KOPT-K1 (cell line): ENCODE data around the gene OTUD3.
"Not testable (repeated sequence)": the region's sequence is repeated elsewhere in the genome, so short reads cannot be mapped to it uniquely, and the experiment has no call there.

Experiments used
- H3K27ac ChIP-seq: fragments of 200-600 bp; sonication (generic); 2 replicates; pipeline ENCODE4 v1.5.1; 2016; ENCODE audit warnings: antibody characterized with exemption, mild to moderate bottlenecking, low read depth, low read length; ENCODE audit not compliant: poor library complexity, severe bottlenecking
- H3K36me3 ChIP-seq: fragments of 200-600 bp; sonication (generic); 2 replicates; pipeline ENCODE4 v1.5.1; 2017; ENCODE audit warnings: antibody characterized with exemption, mild to moderate bottlenecking, low read length, moderate library complexity; ENCODE audit not compliant: insufficient read depth
- H3K9me3 ChIP-seq: fragments of 200-600 bp; sonication (generic); 2 replicates; pipeline ENCODE4 v1.5.1; 2017; ENCODE audit warnings: antibody characterized with exemption, low read length, mild to moderate bottlenecking; ENCODE audit not compliant: insufficient read depth, poor library complexity, severe bottlenecking

Gene OTUD3

GRCh38 chr1:19861034-19861433, 21.2 kb upstream of the OTUD3 start:
- no peaks in the 10 kb centered on the region for H3K36me3 ChIP-seq
- peaks cover 12% of the 10 kb centered on the region for H3K9me3 ChIP-seq
- no peak overlapping the region for H3K27ac ChIP-seq

- peaks cover 12% of the 10 kb centered on the region for H3K9me3 ChIP-seq
- H3K27ac ChIP-seq: no peak overlapping the region
- no peaks in the 10 kb centered on the region for H3K36me3 ChIP-seq
Measured at GRCh38 chr1:19861842-19862530, 20.2 kb upstream of the OTUD3 start.

- H3K36me3 ChIP-seq: no peaks in the 10 kb centered on the region
- H3K27ac ChIP-seq: no peak overlapping the region
- H3K9me3 ChIP-seq: peaks cover 12% of the 10 kb centered on the region
Measured at GRCh38 chr1:19862944-19863343, 19.3 kb upstream of the OTUD3 start.

- no peak overlapping the region for H3K27ac ChIP-seq
- H3K36me3 ChIP-seq: no peaks in the 10 kb centered on the region
- H3K9me3 ChIP-seq: peaks cover 12% of the 10 kb centered on the region
Measured at GRCh38 chr1:19864570-19865160, 17.5 kb upstream of the OTUD3 start.

- H3K36me3 ChIP-seq: no peaks in the 10 kb centered on the region
Measured at GRCh38 chr1:19866029-19866428, 16.2 kb upstream of the OTUD3 start.

GRCh38 chr1:19866758-19867157, 15.4 kb upstream of the OTUD3 start:
- Histone ChIP-seq H3K36me3 (no peaks in the 10 kb centered on the region), H3K9me3 (peaks cover 12% of the 10 kb centered on the region), H3K27ac (no peak overlapping the region)

More at GRCh38 chr1:19866029-19866428, 16.2 kb upstream of the OTUD3 start:
- peaks cover 12% of the 10 kb centered on the region for H3K9me3 ChIP-seq
- no peak overlapping the region for H3K27ac ChIP-seq

- not testable (repeated sequence) for H3K9me3 ChIP-seq, H3K27ac ChIP-seq, H3K36me3 ChIP-seq
Measured at GRCh38 chr1:19868575-19868974, 13.6 kb upstream of the OTUD3 start.

GRCh38 chr1:19869453-19869852, 12.7 kb upstream of the OTUD3 start:
- H3K9me3 ChIP-seq, H3K36me3 ChIP-seq, H3K27ac ChIP-seq: not testable (repeated sequence)

- H3K9me3 ChIP-seq: no peaks in the 10 kb centered on the region
- H3K36me3 ChIP-seq: no peaks in the 10 kb centered on the region
- H3K27ac ChIP-seq: no peak overlapping the region
Measured at GRCh38 chr1:19869929-19870328, 12.3 kb upstream of the OTUD3 start.

- Histone ChIP-seq H3K36me3 (no peaks in the 10 kb centered on the region), H3K27ac (no peak overlapping the region), H3K9me3 (no peaks in the 10 kb centered on the region)
Measured at GRCh38 chr1:19872190-19872589, 10.0 kb upstream of the OTUD3 start.

GRCh38 chr1:19877181-19877750, 4.9 kb upstream of the OTUD3 start:
- no peak overlapping the region for H3K27ac ChIP-seq
- no peaks in the 10 kb centered on the region for H3K9me3 ChIP-seq
- H3K36me3 ChIP-seq: no peaks in the 10 kb centered on the region

GRCh38 chr1:19877821-19878636, 4.2 kb upstream of the OTUD3 start:
- H3K36me3 ChIP-seq: no peaks in the 10 kb centered on the region
- no peaks in the 10 kb centered on the region for H3K9me3 ChIP-seq
- no peak overlapping the region for H3K27ac ChIP-seq

- no peaks in the 10 kb centered on the region for H3K36me3 ChIP-seq
- no peaks in the 10 kb centered on the region for H3K9me3 ChIP-seq
- H3K27ac ChIP-seq: no peak overlapping the region
Measured at GRCh38 chr1:19878637-19878985, 3.6 kb upstream of the OTUD3 start.

- no peaks in the 10 kb centered on the region for H3K36me3 ChIP-seq
Measured at GRCh38 chr1:19879227-19879626, 3.0 kb upstream of the OTUD3 start.

GRCh38 chr1:19879661-19880060, 2.5 kb upstream of the OTUD3 start:
- H3K36me3 ChIP-seq: no peaks in the 10 kb centered on the region
- no peak overlapping the region for H3K27ac ChIP-seq
- H3K9me3 ChIP-seq: no peaks in the 10 kb centered on the region

More at GRCh38 chr1:19879227-19879626, 3.0 kb upstream of the OTUD3 start:
- no peaks in the 10 kb centered on the region for H3K9me3 ChIP-seq
- H3K27ac ChIP-seq: no peak overlapping the region
